Vagina (tissue), 2 donors: Measurements from ENCODE around the gene IGSF9. TPM values are rescaled to one million over a fixed set of nuclear protein-coding genes. Genes with fewer than 3 reads are reported as not detected.

ENCODE experiments used
- DNase-seq, 2 donors: peaks; one replicate each; pipeline ENCODE4 v3.0.0-alpha.2; 2017; ENCODE audit errors: extremely low spot score in 2 of 2
- H3K27ac ChIP-seq: fragments of 200-600 bp; sonication (generic); one replicate; pipeline ENCODE4 v1.5.1; 2019
- H3K27me3 ChIP-seq: fragments of 200-600 bp; sonication (generic); one replicate; pipeline ENCODE4 v1.5.1; 2019
- H3K36me3 ChIP-seq, 2 donors: fragments of 200-600 bp; sonication (generic); one replicate each; pipeline ENCODE4 v1.5.1; 2017 to 2019
- H3K4me1 ChIP-seq: fragments of 200-600 bp; sonication (generic); one replicate; pipeline ENCODE4 v1.5.1; 2019
- H3K4me3 ChIP-seq, 2 donors: fragments of 200-600 bp; sonication (generic); 1 replicate in 1 of 2; 2 replicates in 1 of 2; pipeline ENCODE4 v1.5.1; 2016 to 2019
- H3K9me3 ChIP-seq: fragments of 200-600 bp; sonication (generic); one replicate; pipeline ENCODE4 v1.5.1; 2019
- CTCF ChIP-seq, 3 experiments: fragments of 450-650 bp in 2 of 3; fragments of 200-600 bp in 1 of 3; sonication (generic) in 1 of 3; IDR thresholded peaks; one replicate each; pipeline ENCODE4 v1.5.1; 2017 to 2019; ENCODE audit warnings: antibody characterized with exemption in 3 of 3, mild to moderate bottlenecking in 2 of 3, moderate library complexity in 2 of 3
- POLR2A ChIP-seq, 2 donors: fragments of 450-650 bp; IDR thresholded peaks; one replicate each; pipeline ENCODE4 v1.6.1; 2017; ENCODE audit warnings: antibody characterized with exemption in 2 of 2, mild to moderate bottlenecking in 2 of 2, moderate library complexity in 2 of 2
- POLR2AphosphoS5 ChIP-seq, 2 donors: sonication (generic); formaldehyde crosslinking; IDR thresholded peaks; one replicate each; pipeline ENCODE4 v1.9.0; 2017; ENCODE audit warnings: antibody characterized with exemption in 2 of 2, mild to moderate bottlenecking in 2 of 2, low read depth in 1 of 2; ENCODE audit not compliant: insufficient read depth in 1 of 2
- intact Hi-C: fragments of 100-400 bp; cut with DNase I; formaldehyde crosslinking; loops from one replicate; pipeline ENCODE4 v1.15.1; 2023
- total RNA-seq: library from RNA; depleted of rRNA; stranded (reverse); fragments of >200 nt; gene quantifications from one replicate; pipeline ENCODE4 v1.2.3, GENCODE V29; 2016

Gene IGSF9
- total RNA-seq, 1 donor from 2014 or later: 5.6 TPM

- intact Hi-C loops: loop anchor here (10.0 kb wide), 1 partner anchor 175 kb away; the partner anchor contains the start of gene IGSF8
- no peaks in the 10 kb centered on the region for H3K27me3 ChIP-seq
- no peak for TF ChIP-seq CTCF (IDR thresholded peaks at IDR 0.05)
- TF ChIP-seq POLR2A (IDR thresholded peaks at IDR 0.05): no peak
- no peak for TF ChIP-seq POLR2AphosphoS5 (IDR thresholded peaks at IDR 0.05; ENCODE audit: insufficient read depth in 1 of 2, low read depth in 1 of 2)
- peaks cover 0 to 29% of the 10 kb centered on the region in 2 donors for H3K36me3 ChIP-seq
- DNase-seq: no peak
- no peaks in the 10 kb centered on the region for H3K9me3 ChIP-seq
- no peak overlapping the region for H3K4me3 ChIP-seq
- no peak overlapping the region for H3K27ac ChIP-seq
- peaks cover 81% of the 10 kb centered on the region for H3K4me1 ChIP-seq
Observed at GRCh38 chr1:159920202-159920601, 25.2 kb downstream of the IGSF9 start.

GRCh38 chr1:159919236-159919865 is 26.1 kb downstream of the IGSF9 start:
- Histone ChIP-seq H3K27me3 (no peaks in the 10 kb centered on the region), H3K4me3 (no peak overlapping the region), H3K27ac (no peak overlapping the region), H3K36me3 (peaks cover 0 to 29% of the 10 kb centered on the region in 2 donors), H3K9me3 (no peaks in the 10 kb centered on the region), H3K4me1 (peaks cover 81% of the 10 kb centered on the region)
- intact Hi-C loops: no loop called here
- no peak for TF ChIP-seq POLR2A (IDR thresholded peaks at IDR 0.05)
- no peak for TF ChIP-seq CTCF (IDR thresholded peaks at IDR 0.05)
- no peak for TF ChIP-seq POLR2AphosphoS5 (IDR thresholded peaks at IDR 0.05; ENCODE audit: insufficient read depth in 1 of 2, low read depth in 1 of 2)
- DNase-seq: no peak

GRCh38 chr1:159918352-159919200 is 26.8 kb downstream of the IGSF9 start:
- peaks cover 0 to 29% of the 10 kb centered on the region in 2 donors for H3K36me3 ChIP-seq
- H3K27ac ChIP-seq: no peak overlapping the region
- H3K4me1 ChIP-seq: peaks cover 80% of the 10 kb centered on the region

GRCh38 chr1:159917533-159918351 is 27.7 kb downstream of the IGSF9 start:
- intact Hi-C loops: no loop called here
- H3K9me3 ChIP-seq: no peaks in the 10 kb centered on the region
- DNase-seq: no peak
- no peak overlapping the region for H3K27ac ChIP-seq
- TF ChIP-seq POLR2A (IDR thresholded peaks at IDR 0.05) (no peak), CTCF (IDR thresholded peaks at IDR 0.05) (no peak), POLR2AphosphoS5 (IDR thresholded peaks at IDR 0.05; ENCODE audit: insufficient read depth in 1 of 2, low read depth in 1 of 2) (no peak)
- peaks cover 0 to 29% of the 10 kb centered on the region in 2 donors for H3K36me3 ChIP-seq
- H3K4me1 ChIP-seq: peaks cover 78% of the 10 kb centered on the region
- H3K4me3 ChIP-seq: no peak overlapping the region
- no peaks in the 10 kb centered on the region for H3K27me3 ChIP-seq

More at GRCh38 chr1:159918352-159919200, 26.8 kb downstream of the IGSF9 start:
- no peak for DNase-seq
- Histone ChIP-seq H3K9me3 (no peaks in the 10 kb centered on the region), H3K4me3 (no peak overlapping the region), H3K27me3 (no peaks in the 10 kb centered on the region)
- intact Hi-C loops: no loop called here
- TF ChIP-seq POLR2AphosphoS5 (IDR thresholded peaks at IDR 0.05; ENCODE audit: insufficient read depth in 1 of 2, low read depth in 1 of 2): no peak
- TF ChIP-seq CTCF (IDR thresholded peaks at IDR 0.05): no peak
- no peak for TF ChIP-seq POLR2A (IDR thresholded peaks at IDR 0.05)
